D721Med (cell line): Measurements from ENCODE around the gene TSPAN3.

Experiments used
- DNase-seq: peaks from one replicate; pipeline ENCODE4 v3.0.0; 2011; ENCODE audit warnings: low spot score; ENCODE audit not compliant: insufficient read length
- FAIRE-seq: peaks from 2 replicates; lab custom pipeline; 2011; peaks lifted over from hg19 to GRCh38; lab: Jason Lieb, UNC
- CTCF ChIP-seq: IDR thresholded peaks from 2 replicates; pipeline ENCODE4 v1.5.1; 2012; ENCODE audit warnings: mild to moderate bottlenecking, control low read depth; ENCODE audit not compliant: insufficient read depth; ENCODE audit errors: missing control alignments

TSPAN3 gene

GRCh38 chr15:77002954-77003912 lies 67.7 kb downstream of the TSPAN3 start:
- DNase-seq: no peak
- no peak for FAIRE-seq
- TF ChIP-seq CTCF: no peak

- no peak for FAIRE-seq
- no peak for TF ChIP-seq CTCF
- DNase-seq: no peak
Measured at GRCh38 chr15:77002436-77002835, 68.5 kb downstream of the TSPAN3 start.

DNA sequence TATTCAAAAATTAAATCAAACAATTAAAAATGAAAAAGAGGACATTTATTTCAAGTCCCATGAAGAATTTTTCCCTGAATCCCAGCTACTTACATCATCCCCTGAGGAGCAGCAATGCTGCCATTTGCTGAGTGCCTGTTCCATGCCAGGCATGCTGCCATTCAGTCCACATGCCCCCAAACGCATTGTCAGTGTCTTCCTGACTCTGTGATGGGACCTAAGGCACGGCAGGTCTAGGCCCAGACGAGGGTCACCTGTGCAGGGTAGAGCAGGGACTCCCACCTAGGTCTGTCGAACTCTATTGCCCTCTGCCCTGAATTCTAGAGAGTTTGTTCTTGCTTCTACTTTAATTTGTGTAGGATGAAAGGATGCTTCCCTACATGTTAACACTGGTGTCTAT lies 68.9 kb downstream of the TSPAN3 start:
- FAIRE-seq (no peak), DNase-seq (no peak)
- TF ChIP-seq CTCF: no peak

GRCh38 chr15:77001351-77001750 lies 69.6 kb downstream of the TSPAN3 start:
- TF ChIP-seq CTCF: no peak
- FAIRE-seq (no peak), DNase-seq (no peak)

DNA sequence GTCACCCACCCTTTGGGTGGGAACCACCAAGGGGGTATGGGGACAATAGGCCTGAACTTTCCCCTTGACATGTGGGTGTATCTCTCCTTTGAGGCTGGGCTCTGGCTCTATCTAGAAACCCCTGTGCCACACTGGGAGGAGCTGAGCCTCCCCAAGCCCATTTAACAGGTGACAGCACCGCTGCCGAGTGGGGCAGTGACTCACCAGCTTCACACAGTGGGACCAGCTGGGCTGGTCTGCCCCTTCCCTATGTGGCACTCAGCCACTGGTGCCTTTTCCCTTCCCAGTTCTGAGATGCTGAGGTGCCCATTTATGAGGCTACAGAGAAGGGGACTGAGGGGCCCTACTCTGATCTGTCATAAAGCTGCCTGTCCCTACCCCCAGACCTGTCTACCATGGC lies 70.9 kb downstream of the TSPAN3 start:
- FAIRE-seq: no peak
- no peak for TF ChIP-seq CTCF
- no peak for DNase-seq

DNA sequence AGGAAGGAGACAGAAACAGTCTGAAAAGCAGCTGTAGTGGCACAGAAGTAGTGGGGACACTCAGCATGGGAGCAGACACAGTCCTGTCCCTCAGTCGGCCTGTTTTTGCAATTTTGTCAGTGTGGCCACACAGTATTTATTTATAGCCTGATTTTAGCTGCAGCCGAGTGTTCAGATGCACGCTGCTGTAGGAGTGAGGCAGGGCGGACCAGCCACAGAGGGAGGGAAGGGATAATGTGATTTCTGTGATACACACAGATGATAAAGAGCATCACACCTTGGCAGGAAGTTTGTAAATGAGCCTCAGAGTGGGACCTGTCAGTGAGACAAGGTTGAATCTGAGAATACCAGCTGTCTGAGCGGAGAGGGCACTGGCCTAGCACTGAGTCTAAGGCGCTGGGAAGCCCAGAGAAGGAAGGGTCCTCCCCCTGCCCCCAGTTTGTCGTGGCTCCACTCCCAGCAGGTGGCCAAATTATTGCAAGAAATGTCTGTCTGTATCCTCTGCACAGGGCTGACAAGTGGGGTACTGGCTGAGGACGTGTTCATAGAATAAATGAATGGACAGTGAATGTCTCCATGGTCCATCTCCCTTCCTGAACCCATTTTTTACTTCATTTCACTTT lies 72.1 kb downstream of the TSPAN3 start:
- no peak for TF ChIP-seq CTCF
- FAIRE-seq (no peak), DNase-seq (no peak)
